HCT116 (cell line): ENCODE data around the gene INPP5K. TPM values are rescaled to one million over a fixed set of nuclear protein-coding genes. Genes with fewer than 3 reads are reported as not detected.

Source experiments
- ATAC-seq: fragments of 200-7000 bp; cut with Tn5 transposase; 2 replicates; pipeline ENCODE4 v1.9.1; 2020; ENCODE audit warnings: mild to moderate bottlenecking, moderate library complexity
- BruUV-seq: library from RNA; stranded (reverse); fragments of 400-500 nt; replicated peaks from 2 replicates; lab custom pipeline; 2021; lab: Mats Ljungman, UMichigan
- CTCF ChIA-PET: fragments of 300-600 bp; sonication (Branson Sonifier 250); formaldehyde crosslinking; loops from one replicate; lab custom pipeline; 2021; ENCODE audit warnings: antibody characterized with exemption; lab: Charles Lee
- POLR2A ChIA-PET: fragments of 300-600, 350-600 bp; sonication (Branson Sonifier 250); formaldehyde crosslinking; loops from one replicate; lab custom pipeline; 2021; ENCODE audit warnings: antibody characterized with exemption; lab: Charles Lee
- RAD21 ChIA-PET, 2 experiments: fragments of 300-600 bp; sonication (Branson Sonifier 250); formaldehyde crosslinking; loops; one replicate each; lab custom pipeline; 2023; ENCODE audit warnings: low total read pairs in 2 of 2; ENCODE audit not compliant: uncharacterized antibody in 2 of 2, unreplicated experiment in 2 of 2, low non-redundant PET in 1 of 2; lab: Charles Lee
- DNase-seq: peaks from one replicate; pipeline ENCODE4 v3.0.0-alpha.2; 2010; ENCODE audit warnings: low read depth, low spot score
- H2AFZ ChIP-seq: fragments of 200-600 bp; shearing (Covaris generic), sonication (generic); 2 replicates; pipeline ENCODE4 v1.6.1; 2017; ENCODE audit warnings: low read depth, mixed run types, mixed read lengths, antibody characterized with exemption, low read length; ENCODE audit not compliant: poor library complexity, severe bottlenecking
- H3K27ac ChIP-seq: 2 replicates; pipeline ENCODE4 v1.5.1; 2012; ENCODE audit warnings: low read depth, low read length
- H3K27me3 ChIP-seq: fragments of 200-600 bp; sonication (generic); 2 replicates; pipeline ENCODE4 v1.6.1; 2016; ENCODE audit warnings: mixed run types, low read length, mixed read lengths; ENCODE audit not compliant: insufficient read depth
- H3K36me3 ChIP-seq, 2 experiments: fragments of 200-500 bp in 1 of 2; fragments of 200-600 bp in 1 of 2; sonication (Bioruptor generic) in 1 of 2; sonication (generic) in 1 of 2; 2 replicates each; pipeline versions ENCODE4 v1.5.1 to v1.6.1; 2014 to 2016; ENCODE audit warnings: low read length in 2 of 2, inconsistent platforms in 1 of 2, mixed read lengths in 1 of 2, mixed run types in 1 of 2; ENCODE audit not compliant: insufficient read depth in 2 of 2, control insufficient read depth in 1 of 2
- H3K4me1 ChIP-seq, 2 experiments: fragments of 200-600 bp in 1 of 2; sonication (generic) in 1 of 2; 2 replicates each; pipeline versions ENCODE4 v1.5.1 to v1.6.1; 2012 to 2017; ENCODE audit warnings: low read length in 2 of 2, inconsistent platforms in 1 of 2, mild to moderate bottlenecking in 1 of 2, mixed read lengths in 1 of 2, mixed run types in 1 of 2, moderate library complexity in 1 of 2; ENCODE audit not compliant: insufficient read depth in 2 of 2, control insufficient read depth in 1 of 2
- H3K4me2 ChIP-seq: fragments of 200-600 bp; sonication (generic); 2 replicates; pipeline ENCODE4 v1.6.1; 2017; ENCODE audit warnings: mixed run types, low read length, mixed read lengths
- H3K4me3 ChIP-seq, 2 experiments: fragments of 200-600 bp in 1 of 2; sonication (generic) in 1 of 2; replicated peaks in 1 of 2; 2 replicates each; pipeline ENCODE4 v1.5.1; 2011 to 2016; ENCODE audit warnings: low read length in 2 of 2, control low read depth in 1 of 2, low read depth in 1 of 2, mild to moderate bottlenecking in 1 of 2, mixed read lengths in 1 of 2, mixed run types in 1 of 2
- H3K79me2 ChIP-seq: fragments of 200-600 bp; sonication (generic); 2 replicates; pipeline ENCODE4 v1.6.1; 2017; ENCODE audit warnings: mild to moderate bottlenecking, mixed run types, low read length, moderate library complexity, mixed read lengths; ENCODE audit not compliant: insufficient read depth
- H3K9ac ChIP-seq: fragments of 200-600 bp; sonication (generic); 2 replicates; pipeline ENCODE4 v1.6.1; 2016; ENCODE audit warnings: low read length, mixed read lengths
- H3K9me2 ChIP-seq: fragments of 200-600 bp; sonication (generic), shearing (Covaris generic); 2 replicates; pipeline ENCODE4 v1.6.1; 2017; ENCODE audit warnings: mixed run types, mild to moderate bottlenecking, moderate library complexity; ENCODE audit not compliant: insufficient read depth
- H3K9me3 ChIP-seq, 2 experiments: fragments of 200-500 bp in 1 of 2; fragments of 200-600 bp in 1 of 2; sonication (Bioruptor generic) in 1 of 2; sonication (generic) in 1 of 2; 2 replicates each; pipeline ENCODE4 v1.6.1; 2014 to 2017; ENCODE audit warnings: low read length in 2 of 2, mixed read lengths in 2 of 2, inconsistent platforms in 1 of 2, low read depth in 1 of 2, mild to moderate bottlenecking in 1 of 2, mixed run types in 1 of 2, moderate library complexity in 1 of 2; ENCODE audit not compliant: control insufficient read depth in 1 of 2, insufficient read depth in 1 of 2
- H4K20me1 ChIP-seq: fragments of 200-600 bp; sonication (generic), shearing (Covaris generic); 2 replicates; pipeline ENCODE4 v1.6.1; 2017; ENCODE audit warnings: mixed run types, mild to moderate bottlenecking, moderate library complexity; ENCODE audit not compliant: insufficient read depth
- CEBPB ChIP-seq: IDR thresholded peaks from 2 replicates; pipeline ENCODE4 v1.6.1; 2012; ENCODE audit warnings: low read depth
- ELF1 ChIP-seq: IDR thresholded peaks from 2 replicates; pipeline ENCODE4 v1.6.1; 2012; ENCODE audit warnings: low read depth, borderline replicate concordance
- EZH2phosphoT487 ChIP-seq: fragments of 200-600 bp; IDR thresholded peaks from 2 replicates; pipeline ENCODE4 v1.6.1; 2018; ENCODE audit warnings: antibody characterized with exemption, borderline replicate concordance
- FOSL1 ChIP-seq: IDR thresholded peaks from 2 replicates; pipeline ENCODE4 v1.6.1; 2012; ENCODE audit warnings: low read depth
- POLR2AphosphoS5 ChIP-seq: IDR thresholded peaks from 2 replicates; pipeline ENCODE4 v1.6.1; 2011; ENCODE audit warnings: mild to moderate bottlenecking, low read depth, low read length, moderate library complexity
- SIN3A ChIP-seq: IDR thresholded peaks from 2 replicates; pipeline ENCODE4 v1.6.1; 2012; ENCODE audit warnings: low read depth
- SP1 ChIP-seq: IDR thresholded peaks from 2 replicates; pipeline ENCODE4 v1.6.1; 2012; ENCODE audit warnings: low read depth
- SRF ChIP-seq: IDR thresholded peaks from 2 replicates; pipeline ENCODE4 v1.6.1; 2012; ENCODE audit warnings: low read depth
- ZFX ChIP-seq: fragments of 450-650 bp; IDR thresholded peaks from 2 replicates; pipeline ENCODE4 v1.6.1; 2017
- intact Hi-C: fragments of 100-400 bp; cut with micrococcal nuclease; formaldehyde crosslinking; loops from 2 replicates; pipeline ENCODE4 v1.10.0; 2022
- total RNA-seq: library from RNA; stranded (reverse); gene quantifications from one replicate; pipeline ENCODE4 v1.2.1, GENCODE V29; 2021; ENCODE audit not compliant: unreplicated experiment

The INPP5K gene
- total RNA-seq, 1 experiment from 2014 or later = 25.6 TPM

DNA sequence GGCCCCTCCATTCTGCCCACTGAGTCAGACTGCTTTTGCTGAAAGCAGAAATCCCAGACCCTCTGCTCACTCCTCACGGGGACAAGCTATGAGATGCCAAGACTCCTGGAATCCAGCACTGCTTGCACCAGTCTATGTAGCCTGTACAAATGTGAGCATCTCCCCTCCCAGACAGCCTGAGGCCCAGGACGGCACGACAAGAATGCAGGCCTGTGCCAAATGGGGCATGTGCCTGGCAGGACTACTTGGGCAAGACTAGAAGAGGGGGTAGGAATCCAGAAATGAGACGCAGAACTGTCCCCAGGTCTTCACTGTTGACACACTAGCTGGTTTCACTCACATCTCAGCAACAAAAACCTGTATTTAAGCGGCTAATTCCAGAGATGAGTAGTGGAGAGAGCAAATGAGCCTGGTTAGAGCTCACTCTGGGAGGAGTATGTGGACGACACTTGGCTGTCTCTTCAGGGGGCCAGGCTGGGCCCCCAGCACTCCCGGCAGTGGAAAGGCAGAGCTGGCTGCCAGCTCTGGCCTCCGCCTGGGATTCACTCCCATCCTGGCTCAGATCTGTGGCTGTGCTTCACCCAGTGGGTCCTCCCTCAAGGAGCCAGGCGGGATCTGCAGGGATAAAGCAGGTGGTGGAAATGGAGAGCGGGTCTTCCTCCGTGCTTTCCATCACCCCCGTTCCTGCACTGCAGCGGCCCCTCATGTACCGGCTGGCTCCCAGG lies 21.0 kb downstream of the INPP5K start:
- BruUV-seq = no TSS peak

DNA sequence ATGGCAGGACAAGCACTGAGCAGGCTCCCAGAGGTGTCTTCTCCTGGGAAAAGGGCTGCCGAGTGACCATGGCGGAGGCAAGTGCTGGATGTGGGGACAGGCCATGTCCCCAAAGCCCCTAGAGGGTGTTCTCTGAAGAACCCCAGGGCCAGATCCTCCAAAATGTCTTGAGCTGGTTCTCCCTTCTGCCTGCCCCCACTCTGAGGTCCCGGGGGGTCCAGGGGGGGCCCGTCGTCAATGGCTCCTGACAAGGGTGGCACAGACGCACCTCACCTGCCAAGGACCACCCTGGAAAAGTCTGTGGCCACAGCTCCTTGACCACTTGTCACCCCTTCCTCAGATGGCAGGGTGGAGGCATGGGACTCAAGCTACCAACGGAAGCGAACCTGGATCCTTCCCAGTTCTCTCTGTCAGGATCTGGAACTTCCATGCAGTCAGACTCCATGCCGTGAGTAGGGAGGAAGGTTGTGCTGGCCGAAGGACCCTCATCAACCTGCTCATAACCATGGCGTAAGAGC lies 21.6 kb downstream of the INPP5K start:
- ChIA-PET POLR2A (no interaction called here), RAD21 (no interaction called here), CTCF (no interaction called here)
- no peak overlapping the region for H3K4me2 ChIP-seq
- no peaks in the 10 kb centered on the region for H3K36me3 ChIP-seq
- no peaks in the 10 kb centered on the region for H3K27me3 ChIP-seq
- peaks cover 6 to 25% of the 10 kb centered on the region in 2 experiments for H3K4me1 ChIP-seq
- H3K27ac ChIP-seq = no peak overlapping the region
- ATAC-seq (no peak), DNase-seq (no peak)
- no peak overlapping the region for H2AFZ ChIP-seq
- no peaks in the 10 kb centered on the region for H3K9me3 ChIP-seq
- H3K9ac ChIP-seq = no peak overlapping the region
- H3K79me2 ChIP-seq = peaks cover 14% of the 10 kb centered on the region
- H3K9me2 ChIP-seq = no peaks in the 10 kb centered on the region
- no peak overlapping the region for H3K4me3 ChIP-seq
- no peaks in the 10 kb centered on the region for H4K20me1 ChIP-seq
- TF ChIP-seq SRF (no peak), SIN3A (no peak), ELF1 (no peak), FOSL1 (no peak), CEBPB (no peak), POLR2AphosphoS5 (no peak), ZFX (no peak), EZH2phosphoT487 (no peak)
- intact Hi-C loops = no loop called here
- BruUV-seq = no TSS peak

More for the DNA sequence above, 21.0 kb downstream of the INPP5K start:
- Histone ChIP-seq H3K4me1 (peaks cover 3 to 19% of the 10 kb centered on the region in 2 experiments; a peak in 3 of 4 replicates), H3K27ac (no peak overlapping the region), H3K9me2 (no peaks in the 10 kb centered on the region), H3K9ac (no peak overlapping the region), H2AFZ (no peak overlapping the region), H3K79me2 (peaks cover 7% of the 10 kb centered on the region), H3K4me2 (no peak overlapping the region), H3K9me3 (no peaks in the 10 kb centered on the region), H4K20me1 (no peaks in the 10 kb centered on the region), H3K27me3 (no peaks in the 10 kb centered on the region), H3K36me3 (no peaks in the 10 kb centered on the region), H3K4me3 (no peak overlapping the region)
- TF ChIP-seq SP1 (no peak), FOSL1 (no peak)
- intact Hi-C loops = no loop called here
- no peak for ATAC-seq
- no peak for DNase-seq
- ChIA-PET RAD21 (no interaction called here), POLR2A (interaction anchor here (0.8 kb wide), 1 partner anchor 10 kb away, joined by 3 read pairs; no protein-coding TSS in a partner anchor), CTCF (no interaction called here)
